Astrocyte (in vitro differentiated cells and primary cell): ENCODE data around the gene RINL.

ENCODE experiments used
- CTCF ChIP-seq: IDR thresholded peaks from 2 replicates; pipeline ENCODE4 v1.5.1; 2011; ENCODE audit warnings: low read depth, mild to moderate bottlenecking, inconsistent platforms, low read length, moderate library complexity; ENCODE audit not compliant: insufficient read depth
- EZH2 ChIP-seq: IDR thresholded peaks from 2 replicates; pipeline ENCODE4 v1.6.1; 2012; ENCODE audit warnings: mild to moderate bottlenecking, low read length, inconsistent platforms; ENCODE audit not compliant: insufficient read depth

- no peak for TF ChIP-seq CTCF
- no peak for TF ChIP-seq EZH2
These were observed 37.5 kb downstream of the RINL start for GRCh38 chr19:38840583-38840968.
